Measurements from ENCODE around the gene RTCA. TPM values are rescaled to one million over a fixed set of nuclear protein-coding genes. Genes with fewer than 3 reads are reported as not detected.

RTCA gene
- total RNA-seq, 4 donors from 2014 or later: 15.9 to 29.1 (median 19.4) TPM

- DNase-seq (ENCODE audit: low spot score) (no peak), ATAC-seq (ENCODE audit: low FRiP score) (no peak)
- TF ChIP-seq, protein P1, sequence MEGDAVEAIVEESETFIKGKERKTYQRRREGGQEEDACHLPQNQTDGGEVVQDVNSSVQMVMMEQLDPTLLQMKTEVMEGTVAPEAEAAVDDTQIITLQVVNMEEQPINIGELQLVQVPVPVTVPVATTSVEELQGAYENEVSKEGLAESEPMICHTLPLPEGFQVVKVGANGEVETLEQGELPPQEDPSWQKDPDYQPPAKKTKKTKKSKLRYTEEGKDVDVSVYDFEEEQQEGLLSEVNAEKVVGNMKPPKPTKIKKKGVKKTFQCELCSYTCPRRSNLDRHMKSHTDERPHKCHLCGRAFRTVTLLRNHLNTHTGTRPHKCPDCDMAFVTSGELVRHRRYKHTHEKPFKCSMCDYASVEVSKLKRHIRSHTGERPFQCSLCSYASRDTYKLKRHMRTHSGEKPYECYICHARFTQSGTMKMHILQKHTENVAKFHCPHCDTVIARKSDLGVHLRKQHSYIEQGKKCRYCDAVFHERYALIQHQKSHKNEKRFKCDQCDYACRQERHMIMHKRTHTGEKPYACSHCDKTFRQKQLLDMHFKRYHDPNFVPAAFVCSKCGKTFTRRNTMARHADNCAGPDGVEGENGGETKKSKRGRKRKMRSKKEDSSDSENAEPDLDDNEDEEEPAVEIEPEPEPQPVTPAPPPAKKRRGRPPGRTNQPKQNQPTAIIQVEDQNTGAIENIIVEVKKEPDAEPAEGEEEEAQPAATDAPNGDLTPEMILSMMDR (IDR thresholded peaks at IDR 0.05): no peak
Observed at GRCh38 chr1:100306735-100307313, 40.8 kb downstream of the RTCA start.

- TF ChIP-seq, protein P1 (IDR thresholded peaks at IDR 0.05): no peak
- ATAC-seq (ENCODE audit: low FRiP score) (no peak), DNase-seq (ENCODE audit: low spot score) (no peak)
Observed at GRCh38 chr1:100308777-100309176, 42.8 kb downstream of the RTCA start.

- no peak for ATAC-seq (ENCODE audit: low FRiP score)
- DNase-seq (ENCODE audit: low spot score): no peak
- TF ChIP-seq, protein P1 (IDR thresholded peaks at IDR 0.05): no peak
Observed at GRCh38 chr1:100309863-100310262, 43.8 kb downstream of the RTCA start.

GRCh38 chr1:100313382-100313781, 47.4 kb downstream of the RTCA start:
- ATAC-seq (ENCODE audit: low FRiP score): no peak
- TF ChIP-seq, protein P1 (IDR thresholded peaks at IDR 0.05): no peak

GRCh38 chr1:100316622-100317021, 50.6 kb downstream of the RTCA start:
- ATAC-seq (ENCODE audit: low FRiP score): no peak
- DNase-seq (ENCODE audit: low spot score): no peak
- TF ChIP-seq, protein P1 (IDR thresholded peaks at IDR 0.05): no peak

More at GRCh38 chr1:100313382-100313781, 47.4 kb downstream of the RTCA start:
- DNase-seq (ENCODE audit: low spot score): no peak

GRCh38 chr1:100320311-100321099, 54.5 kb downstream of the RTCA start:
- TF ChIP-seq, protein P1 (IDR thresholded peaks at IDR 0.05): no peak
- ATAC-seq (ENCODE audit: low FRiP score) (no peak), DNase-seq (ENCODE audit: low spot score) (no peak)

DNA sequence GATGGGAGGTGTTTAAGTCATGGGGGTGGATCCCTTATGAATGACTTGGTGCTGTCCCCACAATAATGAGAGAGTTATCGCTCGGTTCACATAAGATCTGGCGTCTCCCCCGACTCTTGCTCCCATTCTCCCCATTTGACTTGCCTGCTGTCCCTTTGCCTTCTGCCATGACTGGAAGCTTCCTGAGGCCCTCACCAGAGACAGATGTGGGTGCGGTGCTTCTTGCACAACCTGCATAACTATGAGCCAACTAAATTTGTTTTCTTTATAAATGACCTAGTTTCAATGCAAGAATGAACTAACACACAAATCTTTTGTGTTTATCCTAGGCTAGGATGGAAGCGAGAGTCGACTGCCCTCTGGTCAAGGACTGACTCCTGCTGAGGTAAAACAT, 55.1 kb downstream of the RTCA start:
- TF ChIP-seq, protein P1 (IDR thresholded peaks at IDR 0.05): no peak
- DNase-seq (ENCODE audit: low spot score): no peak
- no peak for ATAC-seq (ENCODE audit: low FRiP score)

Data from omental fat pad (tissue), 4 donors.